Testis (tissue), 3 donors: ENCODE results near the gene SLC10A2. TPM values are rescaled to one million over a fixed set of nuclear protein-coding genes. Genes with fewer than 3 reads are reported as not detected.

ENCODE experiments used
- DNase-seq: peaks from one replicate; pipeline ENCODE4 v3.0.0-alpha.2; 2019
- H3K27ac ChIP-seq, 2 donors: fragments of 200-600 bp; sonication (generic); one replicate each; pipeline ENCODE4 v1.5.1; 2019
- H3K27me3 ChIP-seq: fragments of 200-600 bp; sonication (generic); one replicate; pipeline ENCODE4 v1.5.1; 2019
- H3K36me3 ChIP-seq: fragments of 200-600 bp; sonication (generic); one replicate; pipeline ENCODE4 v1.5.1; 2017; ENCODE audit warnings: low read depth; ENCODE audit errors: missing control alignments
- H3K4me1 ChIP-seq: fragments of 200-600 bp; sonication (generic); one replicate; pipeline ENCODE4 v1.5.1; 2019
- H3K4me3 ChIP-seq, 2 donors: fragments of 200-600 bp; sonication (generic); one replicate each; pipeline ENCODE4 v1.5.1; 2017 to 2019
- H3K9me3 ChIP-seq: fragments of 200-600 bp; sonication (generic); one replicate; pipeline ENCODE4 v1.5.1; 2017
- POLR2A ChIP-seq: fragments of 450-650 bp; IDR thresholded peaks from one replicate; pipeline ENCODE4 v1.6.1; 2017; ENCODE audit warnings: antibody characterized with exemption, mild to moderate bottlenecking, moderate library complexity
- WGBS, 2 donors: methylation state at CpG; one replicate each; pipeline ENCODE4 v1.1.5; 2018; 5-methylcytosine and 5-hydroxymethylcytosine counted together
- intact Hi-C: fragments of 100-400 bp; cut with DNase I; formaldehyde crosslinking; loops from one replicate; pipeline ENCODE4 v1.15.1; 2023; ENCODE audit warnings: low total_unique reads
- polyA plus RNA-seq: library from polyadenylated mRNA; stranded (reverse); fragments of 350-450 nt; fragmentation: Illumina TruSeq; extraction: RNeasy Lipid Tissue Mini Kit (QIAGEN cat#74804); gene quantifications from one replicate; pipeline ENCODE4 v1.2.3, GENCODE V29; 2014; ENCODE audit warnings: low read depth, low replicate concordance; ENCODE audit not compliant: insufficient read depth
- total RNA-seq, 2 donors: library from RNA; depleted of rRNA; stranded (reverse); fragments of >200 nt; gene quantifications; one replicate each; pipeline ENCODE4 v1.2.3, GENCODE V29; 2016
- TF ChIP-seq, protein P1 (sequence below), 3 experiments: fragments of 450-650 bp in 2 of 3; fragments of 200-600 bp in 1 of 3; sonication (generic) in 1 of 3; IDR thresholded peaks; one replicate each; pipeline ENCODE4 v1.5.1; 2016 to 2019; ENCODE audit warnings: antibody characterized with exemption in 3 of 3, mild to moderate bottlenecking in 2 of 3, moderate library complexity in 1 of 3

The SLC10A2 gene
- total and polyA plus RNA-seq, 3 donors from 2014 or later: not detected

DNA sequence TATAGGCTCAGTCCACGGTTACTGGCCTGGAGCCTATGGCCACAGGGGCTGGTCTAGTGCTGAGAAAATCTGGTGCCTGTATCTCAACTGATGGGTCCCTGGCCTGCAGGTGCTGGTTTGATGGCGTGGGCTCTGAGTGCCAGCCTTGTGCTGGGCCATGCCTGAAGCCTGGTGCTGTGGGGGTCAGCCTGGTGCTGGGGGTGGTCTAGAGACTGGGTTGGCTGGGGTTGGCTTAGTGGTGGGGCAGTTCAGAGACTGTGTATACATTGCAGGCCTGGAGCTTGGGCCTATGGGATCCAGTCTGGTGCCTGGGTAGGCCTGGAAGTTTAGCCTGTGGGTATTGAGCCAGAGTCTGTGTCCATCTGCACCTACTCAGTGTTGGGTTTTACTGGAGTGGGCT, 36.4 kb downstream of the SLC10A2 start:
- no peak overlapping the region for H3K27ac ChIP-seq
- H3K9me3 ChIP-seq: no peaks in the 10 kb centered on the region
- intact Hi-C loops: no loop called here
- H3K36me3 ChIP-seq: no peaks in the 10 kb centered on the region
- no peak overlapping the region for H3K4me3 ChIP-seq
- 100% methylated on average over 2 of the region's 2 CpGs; no CpG with 5 or more reads in 1 of the 2 donors for WGBS, 2 donors
- H3K27me3 ChIP-seq: no peaks in the 10 kb centered on the region
- DNase-seq: no peak
- H3K4me1 ChIP-seq: no peaks in the 10 kb centered on the region
- TF ChIP-seq POLR2A: no peak
- TF ChIP-seq, protein P1, sequence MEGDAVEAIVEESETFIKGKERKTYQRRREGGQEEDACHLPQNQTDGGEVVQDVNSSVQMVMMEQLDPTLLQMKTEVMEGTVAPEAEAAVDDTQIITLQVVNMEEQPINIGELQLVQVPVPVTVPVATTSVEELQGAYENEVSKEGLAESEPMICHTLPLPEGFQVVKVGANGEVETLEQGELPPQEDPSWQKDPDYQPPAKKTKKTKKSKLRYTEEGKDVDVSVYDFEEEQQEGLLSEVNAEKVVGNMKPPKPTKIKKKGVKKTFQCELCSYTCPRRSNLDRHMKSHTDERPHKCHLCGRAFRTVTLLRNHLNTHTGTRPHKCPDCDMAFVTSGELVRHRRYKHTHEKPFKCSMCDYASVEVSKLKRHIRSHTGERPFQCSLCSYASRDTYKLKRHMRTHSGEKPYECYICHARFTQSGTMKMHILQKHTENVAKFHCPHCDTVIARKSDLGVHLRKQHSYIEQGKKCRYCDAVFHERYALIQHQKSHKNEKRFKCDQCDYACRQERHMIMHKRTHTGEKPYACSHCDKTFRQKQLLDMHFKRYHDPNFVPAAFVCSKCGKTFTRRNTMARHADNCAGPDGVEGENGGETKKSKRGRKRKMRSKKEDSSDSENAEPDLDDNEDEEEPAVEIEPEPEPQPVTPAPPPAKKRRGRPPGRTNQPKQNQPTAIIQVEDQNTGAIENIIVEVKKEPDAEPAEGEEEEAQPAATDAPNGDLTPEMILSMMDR (IDR thresholded peaks at IDR 0.05): no peak

DNA sequence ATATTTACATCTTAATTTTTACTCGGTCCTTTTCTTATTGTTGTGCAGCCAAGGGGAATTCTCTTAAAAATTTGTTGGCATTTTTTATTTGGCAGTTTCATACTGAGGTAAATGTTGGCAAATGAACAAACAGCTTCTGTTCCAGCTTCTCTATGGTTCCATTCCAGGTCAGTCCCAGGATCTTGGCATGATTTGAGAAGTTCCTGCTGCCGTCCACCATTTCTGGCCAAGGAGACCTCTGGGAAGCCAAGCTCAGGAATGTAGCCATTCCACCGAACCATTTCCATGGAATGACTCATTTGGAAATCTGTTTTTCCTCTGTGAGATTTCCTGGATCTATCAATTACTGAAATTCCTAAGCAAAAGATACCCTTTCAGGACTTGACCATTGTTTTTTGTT, 43.9 kb downstream of the SLC10A2 start:
- H3K27ac ChIP-seq: no peak overlapping the region
- WGBS, 2 donors: 71 to 74% methylated on average over 3 of the region's 3 CpGs
- no peaks in the 10 kb centered on the region for H3K4me1 ChIP-seq
- DNase-seq: no peak
- intact Hi-C loops: no loop called here
- no peak for TF ChIP-seq POLR2A
- TF ChIP-seq, protein P1 (IDR thresholded peaks at IDR 0.05): no peak
- H3K27me3 ChIP-seq: no peaks in the 10 kb centered on the region
- no peaks in the 10 kb centered on the region for H3K36me3 ChIP-seq
- no peaks in the 10 kb centered on the region for H3K9me3 ChIP-seq
- H3K4me3 ChIP-seq: no peak overlapping the region

DNA sequence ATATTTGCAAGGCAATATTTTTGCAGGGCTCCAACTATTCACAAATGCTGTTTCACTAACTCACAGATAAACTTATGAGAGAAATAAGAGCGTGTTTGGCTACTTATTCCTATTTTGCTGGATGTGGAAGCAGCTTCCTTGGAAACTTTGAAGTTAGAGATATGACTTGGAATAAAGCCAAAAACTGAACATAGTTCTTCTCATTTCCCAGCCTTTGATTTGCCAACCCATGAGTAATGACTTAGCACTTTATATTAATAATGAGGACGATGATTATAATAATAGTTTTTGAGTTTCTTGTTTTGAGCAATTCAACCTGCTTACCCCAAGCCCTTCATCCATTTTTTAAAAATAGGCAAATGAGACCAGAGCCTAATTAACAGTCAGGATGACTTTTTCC, 47.7 kb downstream of the SLC10A2 start:
- H3K36me3 ChIP-seq: no peaks in the 10 kb centered on the region
- WGBS, 2 donors: 41 to 42% methylated on average over 2 of the region's 2 CpGs
- H3K4me1 ChIP-seq: no peaks in the 10 kb centered on the region
- no peak for TF ChIP-seq POLR2A
- TF ChIP-seq, protein P1 (IDR thresholded peaks at IDR 0.05): no peak
- intact Hi-C loops: no loop called here
- no peaks in the 10 kb centered on the region for H3K9me3 ChIP-seq
- H3K27me3 ChIP-seq: no peaks in the 10 kb centered on the region
- no peak for DNase-seq
- H3K4me3 ChIP-seq: no peak overlapping the region
- no peak overlapping the region for H3K27ac ChIP-seq

DNA sequence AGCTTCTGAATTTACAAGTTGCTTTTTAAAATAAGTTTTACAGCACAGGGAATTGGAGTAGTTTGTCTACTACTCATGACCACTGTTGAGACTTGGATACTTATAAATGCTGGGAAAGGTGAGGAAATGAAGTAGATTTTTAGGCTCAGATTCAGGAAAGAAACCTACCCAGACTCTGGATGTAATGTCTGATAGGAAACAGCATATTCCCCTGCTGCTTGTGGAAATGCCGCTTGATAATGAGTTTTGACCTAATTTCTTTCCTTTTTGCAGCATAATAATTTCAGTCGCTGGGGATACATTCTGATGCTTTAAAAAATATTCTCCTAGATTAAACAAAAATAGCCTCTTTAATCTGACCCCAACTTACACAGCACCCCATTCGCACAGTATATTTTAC, 53.6 kb downstream of the SLC10A2 start:
- Histone ChIP-seq H3K4me3 (no peak overlapping the region), H3K9me3 (no peaks in the 10 kb centered on the region), H3K4me1 (no peaks in the 10 kb centered on the region), H3K27me3 (no peaks in the 10 kb centered on the region), H3K36me3 (no peaks in the 10 kb centered on the region), H3K27ac (no peak overlapping the region)
- no peak for DNase-seq
- WGBS, 2 donors: 87 to 90% methylated on average over 3 of the region's 3 CpGs
- intact Hi-C loops: no loop called here
- no peak for TF ChIP-seq POLR2A
- TF ChIP-seq, protein P1 (IDR thresholded peaks at IDR 0.05): no peak

DNA sequence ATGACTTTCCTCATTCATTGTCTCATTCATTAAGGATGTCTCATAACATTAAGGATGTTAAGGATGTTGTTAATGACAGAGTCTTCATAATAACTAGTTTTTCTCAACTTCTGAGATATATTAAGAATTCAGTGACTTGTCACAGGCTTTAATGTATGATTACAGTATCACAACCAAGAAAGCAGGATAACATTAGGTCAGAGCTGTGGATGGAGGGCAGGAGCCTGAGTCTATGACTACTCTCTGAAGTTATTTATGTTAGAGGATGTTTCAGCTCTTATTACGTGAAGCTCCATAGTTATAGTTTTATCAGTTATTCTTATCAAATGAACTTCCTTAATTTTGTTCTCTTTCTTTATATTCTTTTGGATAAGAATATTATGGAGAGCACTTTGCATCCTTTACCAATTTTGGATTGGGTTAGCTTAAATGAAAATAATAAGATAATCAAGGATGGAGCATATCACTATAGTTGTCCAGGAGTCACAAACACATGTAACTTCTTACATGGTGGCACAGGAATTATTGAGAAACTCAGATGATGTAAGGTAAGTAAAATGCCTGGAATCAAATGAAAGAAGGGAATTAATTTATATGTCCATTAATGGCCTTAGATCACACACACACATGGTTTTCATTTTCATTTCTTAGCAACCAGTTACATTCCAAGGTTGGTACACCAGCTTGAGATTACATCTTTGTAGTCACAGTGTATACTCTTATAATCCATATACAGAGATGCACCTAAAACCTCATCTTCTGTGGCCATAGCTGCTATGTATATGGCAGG, 57.0 kb downstream of the SLC10A2 start:
- 37 to 50% methylated on average over 1 of the region's 1 CpG for WGBS, 2 donors
- no peak for TF ChIP-seq POLR2A
- TF ChIP-seq, protein P1 (IDR thresholded peaks at IDR 0.05): no peak

More for the DNA sequence above, 57.0 kb downstream of the SLC10A2 start:
- Histone ChIP-seq H3K4me1 (no peaks in the 10 kb centered on the region), H3K27me3 (no peaks in the 10 kb centered on the region), H3K9me3 (no peaks in the 10 kb centered on the region), H3K36me3 (no peaks in the 10 kb centered on the region), H3K27ac (no peak overlapping the region), H3K4me3 (no peak overlapping the region)
- intact Hi-C loops: no loop called here
- no peak for DNase-seq
